Smooth muscle cell (in vitro differentiated cells): ENCODE data around the gene NNMT. TPM values are rescaled to one million over a fixed set of nuclear protein-coding genes. Genes with fewer than 3 reads are reported as not detected.

Experiments used
- DNase-seq: peaks from one replicate; lab custom pipeline; 2025; ENCODE audit not compliant: unreplicated experiment; lab: John Stamatoyannopoulos, UW
- H2AFZ ChIP-seq: fragments of 200-600 bp; sonication (generic); 2 replicates; pipeline ENCODE4 v1.6.0; 2016; ENCODE audit warnings: antibody characterized with exemption, low read depth, mild to moderate bottlenecking
- H3F3A ChIP-seq: fragments of 200-600 bp; sonication (generic); 2 replicates; pipeline ENCODE4 v1.6.0; 2017; ENCODE audit warnings: antibody characterized with exemption, low read depth
- H3K27ac ChIP-seq: fragments of 200-600 bp; sonication (generic); 2 replicates; pipeline ENCODE4 v1.5.1; 2016; ENCODE audit warnings: low read depth, mild to moderate bottlenecking
- H3K27me3 ChIP-seq: fragments of 200-600 bp; sonication (generic); 2 replicates; pipeline ENCODE4 v1.6.1; 2016; ENCODE audit warnings: low read depth, mild to moderate bottlenecking
- H3K36me3 ChIP-seq: fragments of 200-600 bp; sonication (generic); 2 replicates; pipeline ENCODE4 v1.5.1; 2016; ENCODE audit warnings: low read depth
- H3K4me1 ChIP-seq: fragments of 200-600 bp; sonication (generic); 2 replicates; pipeline ENCODE4 v1.5.1; 2016; ENCODE audit warnings: low read depth
- H3K4me2 ChIP-seq: fragments of 200-600 bp; sonication (generic); 2 replicates; pipeline ENCODE4 v1.6.0; 2016; ENCODE audit warnings: mild to moderate bottlenecking
- H3K4me3 ChIP-seq: fragments of 200-600 bp; sonication (generic); 2 replicates; pipeline ENCODE4 v1.5.1; 2016; ENCODE audit warnings: mild to moderate bottlenecking
- H3K79me2 ChIP-seq: fragments of 200-600 bp; sonication (generic); 2 replicates; pipeline ENCODE4 v1.6.0; 2016; ENCODE audit warnings: low read depth, mild to moderate bottlenecking
- H3K9ac ChIP-seq: fragments of 200-600 bp; sonication (generic); 2 replicates; pipeline ENCODE4 v1.6.0; 2016; ENCODE audit warnings: low read depth
- H3K9me3 ChIP-seq: fragments of 200-600 bp; sonication (generic); replicated peaks from 2 replicates; pipeline ENCODE4 v1.5.1; 2016; ENCODE audit warnings: low read depth
- H4K20me1 ChIP-seq: fragments of 200-600 bp; sonication (generic); 2 replicates; pipeline ENCODE4 v1.6.0; 2016; ENCODE audit warnings: low read depth
- CTCF ChIP-seq: fragments of 200-600 bp; sonication (generic); IDR thresholded peaks from 2 replicates; pipeline ENCODE4 v1.5.1; 2017; ENCODE audit warnings: borderline replicate concordance, mild to moderate bottlenecking, antibody characterized with exemption; ENCODE audit not compliant: insufficient read depth, poor library complexity, severe bottlenecking
- WGBS: methylation state at CpG from one replicate; pipeline ENCODE4 v1.1.7; 2016; ENCODE audit warnings: low lambda C conversion rate; 5-methylcytosine and 5-hydroxymethylcytosine counted together
- polyA plus RNA-seq: library from polyadenylated mRNA; unstranded; fragments of >200 nt; fragmentation: Nextera tagmentation; extraction: Ambion mirVana; gene quantifications from 2 replicates; pipeline ENCODE4 v1.2.1, GENCODE V29; 2016
- total RNA-seq: library from RNA; depleted of rRNA; stranded (reverse); fragments of >200 nt; gene quantifications from 2 replicates; pipeline ENCODE4 v1.2.3, GENCODE V29; 2014

The NNMT gene
- total and polyA plus RNA-seq, 2 experiments from 2014 or later = 397 to 814 TPM

- Histone ChIP-seq H3K4me3 (no peak overlapping the region), H3K79me2 (no peaks in the 10 kb centered on the region), H3K36me3 (no peaks in the 10 kb centered on the region), H3K4me2 (no peak overlapping the region), H3K27me3 (peaks cover 10% of the 10 kb centered on the region), H3F3A (no peaks in the 10 kb centered on the region), H2AFZ (no peak overlapping the region), H3K9ac (no peak overlapping the region), H3K9me3 (no peaks in the 10 kb centered on the region), H3K4me1 (peaks cover 2% of the 10 kb centered on the region), H4K20me1 (no peaks in the 10 kb centered on the region), H3K27ac (no peak overlapping the region)
- TF ChIP-seq CTCF = no peak
- 84% methylated on average over 8 of the region's 8 CpGs for WGBS
- DNase-seq = no peak
Observed at GRCh38 chr11:114265122-114265878, 30.9 kb upstream of the NNMT start.

GRCh38 chr11:114269498-114269897 lies 26.7 kb upstream of the NNMT start:
- H3K27ac ChIP-seq = no peak overlapping the region
- H3K4me3 ChIP-seq = no peak overlapping the region
- no peak overlapping the region for H3K4me2 ChIP-seq
- no peaks in the 10 kb centered on the region for H3K9me3 ChIP-seq
- TF ChIP-seq CTCF = no peak
- peaks cover 44% of the 10 kb centered on the region for H3K27me3 ChIP-seq
- DNase-seq = no peak
- no peaks in the 10 kb centered on the region for H3K4me1 ChIP-seq
- no peak overlapping the region for H3K9ac ChIP-seq
- no peaks in the 10 kb centered on the region for H4K20me1 ChIP-seq
- WGBS = 91% methylated on average over 2 of the region's 2 CpGs
- no peaks in the 10 kb centered on the region for H3F3A ChIP-seq
- H3K79me2 ChIP-seq = no peaks in the 10 kb centered on the region
- H2AFZ ChIP-seq = no peak overlapping the region
- H3K36me3 ChIP-seq = no peaks in the 10 kb centered on the region

- Histone ChIP-seq H3K4me2 (no peak overlapping the region), H3K9ac (no peak overlapping the region), H3K4me3 (no peak overlapping the region), H3K36me3 (no peaks in the 10 kb centered on the region), H3K4me1 (no peaks in the 10 kb centered on the region), H3K79me2 (no peaks in the 10 kb centered on the region), H3K27ac (no peak overlapping the region), H4K20me1 (no peaks in the 10 kb centered on the region), H3F3A (no peaks in the 10 kb centered on the region), H2AFZ (no peak overlapping the region), H3K27me3 (peaks cover 49% of the 10 kb centered on the region), H3K9me3 (no peaks in the 10 kb centered on the region)
- no peak for DNase-seq
- WGBS = 88% methylated on average over 5 of the region's 5 CpGs
- no peak for TF ChIP-seq CTCF
Observed at GRCh38 chr11:114270531-114271270, 25.5 kb upstream of the NNMT start.
